ENCODE results near the gene FCHO1.

The FCHO1 gene

DNA sequence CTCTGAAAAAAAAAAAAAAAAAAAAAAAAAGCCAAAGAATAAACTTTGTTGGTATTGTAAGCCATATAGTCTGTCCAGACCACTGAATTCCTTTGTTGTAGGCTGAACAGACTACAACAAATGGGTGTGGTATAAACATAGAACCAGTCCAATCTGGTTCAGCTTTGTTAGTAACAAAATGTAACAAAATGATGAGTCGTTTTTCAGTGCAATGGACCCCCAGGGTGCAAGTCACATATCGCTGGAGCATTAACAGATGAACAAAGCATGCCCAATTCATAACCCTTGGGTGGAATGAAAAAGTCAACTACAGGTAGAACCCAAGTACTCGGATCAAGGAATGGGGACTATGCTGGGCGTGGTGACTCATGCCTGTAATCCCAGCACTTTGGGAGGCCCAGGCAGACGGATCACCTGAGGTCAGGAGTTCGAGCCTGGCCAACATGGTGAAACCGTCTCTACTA lies 13.6 kb upstream of the FCHO1 start:
- no peak for DNase-seq

DNA sequence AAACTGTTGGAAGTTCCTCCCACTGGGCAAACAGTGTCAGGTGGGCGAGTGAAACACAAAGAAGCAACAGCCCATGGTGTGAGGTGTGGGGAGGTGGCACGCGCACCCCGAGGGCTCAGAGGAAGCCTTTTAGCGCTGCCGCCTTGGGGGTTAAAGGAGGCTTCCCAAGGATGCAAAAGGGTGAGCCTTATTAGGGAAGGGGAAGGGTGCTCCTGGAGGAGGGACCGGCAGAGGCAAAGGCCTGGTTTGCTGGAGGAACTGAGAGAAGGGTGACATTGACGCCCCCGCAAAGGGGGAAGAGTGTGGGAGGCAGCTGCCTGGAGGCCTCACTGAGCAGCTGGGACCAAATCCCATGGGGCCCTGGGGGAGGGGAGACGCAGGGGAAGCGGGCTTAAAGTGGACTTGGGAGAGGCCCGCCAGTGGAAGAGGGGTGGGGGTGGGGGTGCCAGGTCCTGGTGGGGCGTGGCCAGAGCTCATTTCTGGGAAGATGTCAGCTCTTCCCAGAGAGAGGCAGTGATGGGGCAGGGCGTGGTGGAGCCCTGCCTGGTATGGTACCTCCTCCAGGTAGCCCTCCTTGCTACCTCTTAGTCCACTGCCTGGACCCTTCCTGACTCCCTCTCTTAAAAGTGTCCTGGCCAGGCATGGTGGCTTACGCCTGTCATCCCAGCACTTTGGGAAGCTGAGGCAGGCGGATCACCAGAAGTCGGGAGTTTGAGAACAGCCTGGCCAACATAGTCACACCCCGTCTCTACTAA lies 12.0 kb upstream of the FCHO1 start:
- no peak for DNase-seq

DNA sequence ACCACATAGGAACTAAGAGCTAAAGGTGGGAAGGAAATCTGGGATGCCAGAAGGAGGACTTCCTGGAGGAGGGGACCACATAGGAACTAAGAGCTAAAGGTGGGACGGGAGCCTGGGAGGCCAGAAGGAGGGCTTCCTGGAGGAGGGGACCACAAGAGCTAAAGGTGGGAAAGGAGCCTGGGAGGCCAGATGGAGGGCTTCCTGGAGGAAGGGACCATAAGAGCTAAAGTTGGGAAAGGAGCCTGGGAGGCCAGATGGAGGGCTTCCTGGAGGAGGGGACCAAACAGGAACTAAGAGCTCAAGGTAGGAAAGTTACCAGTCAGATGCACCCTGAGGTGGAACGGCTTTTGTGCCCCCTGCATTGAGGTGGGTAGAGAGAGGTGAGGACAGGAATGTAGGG lies 9.8 kb upstream of the FCHO1 start:
- no peak for DNase-seq

DNA sequence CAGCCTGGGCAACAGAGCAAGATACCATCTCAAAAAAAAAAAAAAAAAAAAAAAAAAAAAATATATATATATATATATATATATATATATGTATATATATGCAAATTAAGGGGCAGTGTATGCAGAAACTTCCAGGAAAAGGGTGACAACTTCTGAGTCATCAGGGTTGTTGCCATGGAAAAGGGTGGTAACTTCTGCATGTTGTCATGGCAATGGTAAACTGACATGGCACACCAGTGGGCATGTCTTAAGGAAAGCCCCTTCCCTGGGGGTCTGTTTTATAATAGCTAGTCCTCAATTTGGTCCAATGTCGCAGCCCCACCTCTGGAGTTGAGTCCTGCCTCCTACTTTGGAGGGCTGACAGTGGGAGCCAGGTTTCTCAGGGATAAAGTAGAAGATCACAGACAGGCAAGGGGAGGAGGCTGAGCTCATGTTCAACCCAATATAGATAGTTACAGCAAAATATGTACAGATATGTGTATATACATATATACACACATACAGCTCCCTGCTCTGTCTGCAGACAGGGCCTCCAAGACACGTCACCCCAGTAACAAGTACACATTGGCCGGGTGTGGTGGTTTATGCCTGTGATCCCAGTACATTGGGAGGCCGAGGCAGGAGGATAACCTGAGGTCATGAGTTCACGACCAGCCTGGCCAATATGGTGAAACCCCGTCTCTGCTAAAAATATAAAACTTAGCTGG lies 7.2 kb upstream of the FCHO1 start:
- DNase-seq: no peak

DNA sequence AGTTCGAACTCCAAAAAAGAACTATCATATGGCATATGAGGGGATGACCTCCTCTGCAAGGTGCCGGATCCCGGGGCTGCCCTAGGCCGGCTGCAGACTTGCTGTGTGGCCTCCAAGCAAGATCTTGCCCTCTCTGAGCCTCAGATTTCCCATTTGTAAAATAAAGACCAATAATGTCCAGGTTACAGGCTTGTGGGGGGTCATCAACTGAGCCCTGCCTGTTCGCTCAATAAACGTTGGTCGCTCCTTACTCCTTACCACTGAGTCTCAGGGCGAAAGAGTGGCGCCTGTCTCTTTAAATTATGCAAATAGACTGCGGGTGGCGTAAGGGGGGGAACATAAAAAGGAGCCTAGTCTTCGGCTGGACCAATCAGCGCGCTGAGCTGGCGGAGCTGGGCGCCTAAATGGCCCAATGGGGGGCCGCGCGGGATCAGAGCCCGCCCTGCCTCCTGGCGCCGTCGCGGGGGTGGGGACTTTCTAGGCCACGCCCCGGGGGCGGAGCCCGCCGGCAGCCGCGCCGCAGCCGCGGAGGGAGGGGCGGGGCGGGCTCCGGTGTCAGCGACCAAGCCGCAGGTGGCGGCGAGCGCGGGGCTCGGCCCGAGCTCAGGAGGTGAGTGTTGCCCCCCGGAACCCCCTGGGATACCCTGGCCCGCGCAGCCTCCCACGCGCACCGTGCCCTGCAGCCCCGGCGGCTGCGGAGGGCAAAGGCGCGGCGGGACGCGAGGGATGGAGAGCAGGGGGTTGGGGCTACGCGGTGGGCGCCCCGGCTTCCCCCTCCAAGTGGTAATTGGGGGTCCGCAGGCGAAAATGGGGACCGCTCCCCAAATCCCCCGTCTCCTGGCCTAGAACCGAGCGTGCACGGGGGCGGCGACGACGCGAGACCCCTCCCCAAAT lies 3.8 kb upstream of the FCHO1 start:
- DNase-seq: peak; percentile 58

DNA sequence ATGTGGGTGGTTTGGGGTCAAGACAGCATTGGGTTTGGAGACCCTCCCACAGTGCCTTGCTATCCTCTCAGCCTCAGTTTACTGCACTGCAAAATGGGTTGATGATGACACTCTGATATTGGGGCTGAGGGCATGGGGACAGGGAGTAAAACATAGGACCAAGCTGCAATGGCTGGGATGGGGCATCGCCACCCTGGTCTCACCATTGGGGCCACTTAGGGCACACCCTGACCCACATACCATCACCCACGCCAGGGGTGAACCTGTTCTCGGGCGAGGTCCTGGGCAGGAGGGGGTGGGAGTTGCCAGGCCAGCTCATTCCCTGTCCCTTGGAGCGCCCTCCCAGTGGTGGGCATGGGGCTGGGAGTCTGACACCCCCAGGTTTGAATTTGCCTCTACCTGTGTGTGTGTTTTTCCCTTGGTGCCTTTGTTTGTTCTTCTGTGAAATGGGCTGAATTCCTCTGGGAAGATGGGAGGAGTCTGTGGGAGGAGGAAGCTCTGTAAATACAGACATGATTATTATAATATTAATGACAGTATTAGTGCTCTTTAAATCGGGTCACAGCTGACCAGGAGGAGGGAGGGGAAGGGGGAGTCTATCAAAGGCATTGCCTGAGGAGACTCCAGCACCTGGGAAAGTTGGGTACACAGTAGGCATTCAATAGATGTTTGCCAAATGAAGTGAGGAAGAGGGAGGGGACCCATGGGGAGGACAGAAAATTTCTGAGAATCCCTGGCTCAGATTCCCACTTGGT lies 2.2 kb upstream of the FCHO1 start:
- no peak for DNase-seq

DNA sequence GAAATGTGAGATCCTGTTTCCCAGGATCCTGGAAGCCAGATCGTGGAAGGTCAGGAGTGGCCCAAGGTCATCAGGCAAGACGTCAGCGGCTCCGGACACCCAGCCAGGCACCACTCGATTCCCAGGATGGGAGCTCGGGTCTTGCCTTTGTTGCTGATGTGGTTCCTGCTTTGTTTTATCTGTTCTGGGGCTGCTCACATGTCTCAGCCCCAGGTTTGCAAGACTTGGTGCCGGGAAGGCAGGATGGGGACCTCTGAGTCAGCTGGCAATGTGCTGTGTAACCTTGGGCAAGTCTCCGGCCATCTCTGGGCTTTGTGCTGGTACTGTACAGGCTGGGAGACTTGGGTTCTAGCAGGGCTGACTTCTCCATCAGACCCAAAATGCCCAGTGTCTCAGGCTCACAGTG lies 1.4 kb upstream of the FCHO1 start:
- no peak for DNase-seq

DNA sequence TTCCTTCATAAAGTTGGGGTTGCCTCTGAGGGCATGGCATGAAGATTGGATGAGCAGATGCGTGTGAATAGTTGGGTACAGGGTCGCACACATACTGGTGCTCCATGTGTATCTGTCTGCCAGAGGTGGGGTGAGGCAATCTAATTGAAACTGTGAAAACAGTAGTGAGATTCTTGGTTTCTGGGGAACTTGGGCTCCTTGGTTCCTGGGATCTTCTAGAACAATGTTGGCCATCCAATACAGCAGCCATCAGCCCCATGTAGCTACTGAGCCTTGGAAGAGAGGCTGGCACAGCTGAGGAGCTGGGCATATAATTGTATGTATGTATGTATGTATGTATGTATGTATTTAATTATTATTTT lies 616 bp downstream of the FCHO1 start:
- no peak for DNase-seq

DNA sequence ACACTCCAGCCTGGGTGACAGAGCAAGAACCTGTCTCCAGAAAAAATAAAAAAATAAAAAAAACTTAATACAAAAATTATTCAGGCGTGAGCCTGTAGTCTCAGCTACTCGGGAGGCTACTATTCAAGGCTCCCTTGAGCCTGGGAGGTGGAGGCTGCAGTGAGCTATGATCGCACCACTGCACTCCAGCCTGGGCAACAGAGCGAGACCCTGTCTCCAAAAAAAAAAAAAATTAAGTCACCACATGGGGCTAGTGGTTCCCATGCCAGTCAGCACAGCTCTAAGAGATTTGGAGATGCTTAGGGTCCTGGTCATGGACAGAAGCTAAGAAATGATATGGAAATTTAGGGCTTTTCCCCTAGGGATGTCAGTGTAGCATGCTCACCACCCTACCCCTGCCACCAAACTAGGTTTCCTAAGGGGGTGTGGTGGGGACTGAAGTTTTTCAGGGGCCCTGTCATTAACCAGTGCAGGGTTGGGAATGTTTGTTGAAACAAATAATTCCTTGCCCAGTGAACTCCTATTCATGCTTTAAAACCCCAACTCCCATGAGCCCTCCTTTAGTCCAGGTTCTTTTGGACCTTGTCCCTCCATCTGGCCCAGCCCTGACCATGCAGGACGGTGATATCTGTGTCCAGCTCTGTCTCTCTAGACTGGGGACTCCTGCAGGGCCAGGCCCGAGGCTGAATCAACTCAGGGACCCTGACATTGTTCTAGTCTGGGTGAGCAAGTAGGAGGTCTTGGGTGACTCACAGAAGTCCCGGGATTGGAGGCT lies 1.8 kb downstream of the FCHO1 start:
- DNase-seq: no peak

DNA sequence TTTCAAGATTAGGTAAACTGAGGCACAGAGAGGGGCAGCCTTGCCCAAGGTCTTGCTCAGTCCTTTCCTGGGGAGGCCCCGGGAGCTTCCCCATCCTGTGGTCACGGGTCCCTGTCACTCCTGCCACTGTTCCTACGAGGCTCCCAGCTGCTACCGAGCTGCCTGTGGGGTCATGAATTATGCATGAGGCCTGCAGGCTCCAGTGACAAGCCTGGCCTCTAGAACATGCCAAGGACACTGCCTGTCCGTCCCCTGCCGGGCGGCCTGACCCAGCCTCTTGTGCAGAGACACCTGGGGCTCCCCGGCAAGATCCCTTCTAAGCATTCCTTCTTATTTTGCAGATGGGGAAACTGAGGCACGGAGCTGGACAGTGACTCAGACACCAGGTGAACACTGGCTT lies 2.7 kb downstream of the FCHO1 start:
- DNase-seq: no peak

DNA sequence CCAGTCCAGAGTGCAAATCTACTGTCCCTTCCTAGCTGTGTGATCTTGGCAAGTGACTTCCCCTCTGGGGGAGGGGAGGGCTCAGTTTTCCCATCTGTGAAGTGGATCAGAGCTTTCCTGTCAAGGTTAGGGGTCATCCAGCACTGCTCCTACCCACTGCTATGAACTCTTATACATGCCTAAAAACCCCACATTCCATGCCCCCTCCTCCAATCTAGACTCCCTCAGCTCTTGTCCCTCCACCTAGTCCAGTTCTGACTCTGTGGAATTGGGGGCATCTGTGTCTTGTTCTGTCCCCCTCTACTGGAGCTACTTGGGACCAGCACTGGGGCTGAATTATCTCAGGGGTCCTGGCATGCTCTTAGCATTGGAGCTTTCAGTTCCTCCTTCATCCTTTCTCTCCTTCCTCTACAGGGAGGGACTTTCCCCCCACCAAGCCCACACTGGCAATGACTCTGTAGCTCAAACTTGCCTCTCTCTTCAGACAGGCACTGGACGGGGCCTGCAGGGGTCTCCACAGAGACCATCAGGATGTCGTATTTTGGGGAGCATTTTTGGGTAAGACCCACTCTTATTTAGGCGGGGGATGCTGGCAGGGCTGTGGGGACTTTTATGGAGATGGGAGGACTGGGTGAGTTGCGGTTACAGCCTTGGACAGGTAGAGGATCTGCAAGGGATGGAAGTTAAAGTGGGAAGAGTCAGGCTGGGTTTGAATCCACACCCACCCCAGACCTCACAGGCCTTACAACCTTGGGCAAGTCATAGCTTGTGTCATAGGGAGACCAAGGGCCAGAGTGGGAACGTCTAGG lies 3.6 kb downstream of the FCHO1 start:
- no peak for DNase-seq

DNA sequence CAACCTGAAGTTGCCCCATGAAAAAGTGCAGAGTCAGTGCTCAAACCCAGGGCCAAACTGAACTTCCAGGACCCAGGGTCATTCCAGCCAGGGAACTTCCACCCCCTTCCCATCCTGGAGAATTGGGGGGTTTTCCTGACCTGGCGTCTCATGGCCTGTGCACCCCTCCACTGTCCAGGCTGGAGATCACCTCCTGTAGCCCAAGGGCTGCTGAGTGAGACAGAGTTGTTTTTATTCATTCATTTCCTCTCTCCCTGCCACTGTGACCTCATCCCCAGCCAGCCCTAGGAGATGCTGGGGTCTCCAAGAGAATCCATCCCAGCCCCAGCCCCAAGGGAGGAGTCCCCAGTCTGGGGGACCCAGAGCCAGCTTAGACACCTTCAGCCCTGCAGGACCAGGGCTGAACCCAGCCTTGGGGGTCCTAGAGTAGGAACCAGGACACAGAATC lies 4.2 kb downstream of the FCHO1 start:
- no peak for DNase-seq

DNA sequence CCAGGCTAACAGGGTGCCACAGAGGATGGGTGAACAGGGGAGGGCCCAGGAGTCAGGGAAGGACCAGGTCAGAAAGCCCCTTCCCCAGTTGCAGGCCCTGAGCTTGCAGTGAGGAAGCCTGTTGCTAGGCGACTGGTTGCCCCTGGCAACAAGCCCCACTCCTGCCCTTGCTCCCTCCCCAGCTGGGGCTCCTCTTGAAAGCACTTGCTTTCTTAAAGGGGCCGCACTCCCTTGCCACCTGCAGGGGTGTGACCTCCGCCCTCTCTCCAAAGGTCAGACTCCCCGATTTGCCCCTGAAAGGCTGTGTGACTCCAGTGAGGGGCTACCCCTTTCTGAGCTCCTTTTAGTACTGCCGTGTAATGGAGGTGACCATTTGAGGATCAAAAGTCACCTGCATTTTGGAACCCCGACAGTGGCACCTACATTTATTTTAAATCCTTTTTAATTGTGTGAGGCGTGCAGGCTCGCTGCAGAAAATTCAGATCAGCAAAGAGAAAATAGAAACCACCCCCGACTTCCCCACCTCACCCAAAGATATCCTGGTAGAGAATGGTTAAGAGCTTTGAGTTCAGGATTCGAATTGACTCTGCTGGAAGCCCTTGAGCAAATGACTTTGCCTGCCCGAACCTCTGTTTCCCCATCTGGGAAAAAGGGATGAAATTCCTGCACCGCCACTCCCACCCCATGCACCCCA lies 4.8 kb downstream of the FCHO1 start:
- DNase-seq: no peak

DNA sequence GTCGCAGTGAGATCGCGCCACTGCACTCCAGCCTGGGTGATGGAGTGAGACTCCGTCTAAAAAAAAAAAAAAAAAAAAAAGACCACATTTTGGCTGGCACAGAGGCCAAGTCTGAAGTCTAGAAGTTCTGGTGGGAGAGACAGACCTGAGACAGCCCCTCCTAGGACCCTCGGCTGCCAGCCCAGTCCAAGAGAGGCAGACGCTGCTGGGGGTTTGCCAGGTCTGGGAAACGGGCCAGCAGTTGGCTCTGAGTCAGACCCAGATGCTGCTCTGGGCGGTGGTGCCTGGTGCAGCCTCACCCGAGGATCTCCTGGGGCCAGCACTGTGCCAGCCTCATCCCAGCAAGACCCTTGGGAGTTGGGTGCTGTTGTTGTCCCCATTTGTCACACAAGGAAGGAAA lies 5.8 kb downstream of the FCHO1 start:
- no peak for DNase-seq

DNA sequence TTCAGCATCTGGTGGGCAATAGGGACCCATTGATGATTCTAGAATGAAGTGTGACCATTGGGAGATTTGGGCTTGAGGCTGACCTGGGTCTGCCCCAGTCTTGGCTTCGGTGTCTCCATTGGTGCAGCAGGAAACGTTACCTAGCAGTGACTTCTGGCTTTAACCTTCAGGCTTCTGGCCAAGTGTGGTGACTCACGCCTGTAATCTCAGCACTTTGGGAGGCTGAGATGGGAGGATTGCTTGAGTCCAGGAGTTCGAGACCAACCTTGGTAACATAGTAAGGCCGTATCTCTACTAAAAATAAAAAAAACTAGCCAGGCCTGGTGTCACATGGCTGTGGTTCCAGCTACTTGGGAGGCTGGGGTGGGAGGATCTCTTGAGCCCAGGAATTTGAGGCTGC lies 7.2 kb downstream of the FCHO1 start:
- DNase-seq: no peak

DNA sequence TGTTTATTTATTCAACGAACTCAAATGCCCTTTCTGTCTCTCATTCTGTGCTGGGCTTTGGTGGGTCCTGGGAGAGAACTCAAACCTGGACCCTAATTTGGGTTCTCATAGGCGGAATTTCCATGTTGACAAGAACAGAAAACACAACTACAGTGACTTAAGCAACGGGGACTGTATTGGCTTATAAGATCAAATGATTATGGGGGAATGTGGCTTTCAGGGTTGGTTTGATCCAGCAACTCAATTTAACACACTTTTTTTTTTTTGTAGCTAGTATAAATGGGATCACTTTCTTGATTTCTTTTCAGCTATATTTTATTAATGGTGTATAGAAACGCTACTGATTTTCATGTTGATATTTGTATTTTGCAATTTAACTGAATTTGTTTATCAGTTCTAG lies 9.9 kb downstream of the FCHO1 start:
- DNase-seq: no peak

DNA sequence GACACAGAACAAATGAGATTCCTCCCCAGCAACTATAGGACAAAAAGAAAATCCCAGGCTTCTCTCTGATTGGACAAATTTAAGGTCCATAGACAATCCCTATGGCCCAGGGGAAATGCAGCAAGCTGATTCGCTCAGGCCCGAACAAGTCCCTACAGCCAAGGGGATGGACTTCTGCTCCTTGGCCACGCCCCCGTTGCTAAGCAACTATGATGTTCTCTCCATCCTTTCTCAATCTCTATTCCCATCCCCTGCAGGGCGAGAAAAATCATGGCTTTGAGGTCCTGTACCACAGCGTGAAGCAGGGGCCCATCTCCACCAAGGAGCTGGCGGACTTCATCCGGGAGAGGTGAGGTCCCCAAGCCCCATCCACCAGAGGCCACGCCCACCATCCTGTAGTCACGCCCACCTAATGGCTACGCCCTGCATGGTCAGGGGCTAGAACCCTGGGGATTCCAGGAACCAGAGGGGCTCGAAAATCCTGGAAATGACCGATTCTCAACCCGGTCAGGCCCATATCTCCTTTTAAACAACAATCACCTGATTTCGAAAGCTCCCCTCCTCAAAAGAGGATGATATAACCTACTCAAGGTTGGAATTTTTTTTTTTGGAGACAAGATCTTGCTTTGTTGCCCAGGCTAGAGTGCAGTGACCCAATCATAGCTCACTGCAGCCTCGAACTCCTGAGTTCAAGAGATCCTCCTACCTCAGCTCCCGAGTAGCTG lies 11.4 kb downstream of the FCHO1 start:
- peak; percentile 1 for DNase-seq

DNA sequence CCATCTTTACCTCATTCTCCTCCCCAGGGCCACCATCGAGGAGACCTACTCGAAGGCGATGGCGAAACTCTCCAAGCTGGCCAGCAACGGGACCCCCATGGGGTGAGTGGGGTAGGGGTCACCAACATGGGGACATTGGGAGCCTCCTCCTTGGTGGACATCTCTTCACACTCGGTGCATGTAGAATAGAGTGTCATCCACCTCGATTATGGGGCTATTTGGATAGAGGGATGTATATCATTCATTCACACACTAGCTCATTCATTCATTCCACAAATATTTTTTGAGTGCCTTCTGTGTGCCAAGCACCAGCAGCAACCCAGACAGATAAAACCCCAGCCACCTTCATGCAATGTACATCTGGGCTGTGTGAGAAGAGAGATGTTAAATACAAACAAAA lies 13.1 kb downstream of the FCHO1 start:
- DNase-seq: no peak

DNA sequence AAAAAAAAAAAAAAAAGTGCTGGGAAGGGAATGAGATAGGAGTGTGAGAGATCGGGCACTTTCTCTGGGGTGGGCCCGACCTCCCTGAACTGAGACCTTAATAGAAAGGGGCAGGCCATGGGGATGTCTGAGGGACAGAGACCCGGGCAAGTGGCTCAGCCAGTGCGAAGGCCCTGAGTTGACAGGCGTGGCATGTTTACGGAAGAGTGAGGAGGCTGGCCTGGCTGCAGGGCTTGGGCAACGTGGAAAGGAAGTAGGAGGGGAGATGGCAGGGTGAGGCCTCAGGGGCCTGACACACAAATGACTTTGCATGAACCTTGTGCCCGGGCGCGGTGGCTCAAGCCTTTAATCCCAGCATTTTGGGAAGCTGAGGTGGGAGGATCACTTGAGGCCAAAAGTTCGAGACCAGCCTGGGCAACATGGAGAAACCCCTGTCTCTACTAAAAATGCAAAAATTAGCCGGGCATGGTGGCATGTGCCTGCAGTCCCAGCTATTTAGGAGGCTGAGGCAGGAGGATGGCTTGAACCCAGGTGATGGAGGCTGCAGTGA lies 13.9 kb downstream of the FCHO1 start:
- DNase-seq: no peak

All from NCI-H526 treated with DMSO at 0.1 percent for 48 hours (cell line).